MM.1S (cell line): ENCODE results near the gene NKAPD1.
"Not testable (repeated sequence)": the region's sequence is repeated elsewhere in the genome, so short reads cannot be mapped to it uniquely, and the experiment has no call there.

Experiments
- DNase-seq: peaks from one replicate; pipeline ENCODE4 v3.0.0-alpha.2; 2015
- H2AFZ ChIP-seq: fragments of 300-600 bp; sonication (generic); 2 replicates; pipeline ENCODE4 v1.6.0; 2016; ENCODE audit warnings: antibody characterized with exemption, low read length
- H3F3A ChIP-seq: fragments of 300-600 bp; sonication (generic); 2 replicates; pipeline ENCODE4 v1.6.1; 2016; ENCODE audit warnings: mild to moderate bottlenecking, antibody characterized with exemption, low read length, moderate library complexity, mixed read lengths; ENCODE audit not compliant: insufficient read depth
- H3K27ac ChIP-seq: fragments of 300-600 bp; sonication (generic); 2 replicates; pipeline ENCODE4 v1.5.1; 2016; ENCODE audit warnings: mild to moderate bottlenecking, low read length
- H3K27me3 ChIP-seq: fragments of 300-600 bp; sonication (generic); replicated peaks from 2 replicates; pipeline ENCODE4 v1.6.0; 2016; ENCODE audit warnings: low read length; ENCODE audit not compliant: insufficient read depth
- H3K36me3 ChIP-seq: fragments of 300-600 bp; sonication (generic); replicated peaks from 2 replicates; pipeline ENCODE4 v1.6.1; 2016; ENCODE audit warnings: mild to moderate bottlenecking, low read length, mixed read lengths; ENCODE audit not compliant: insufficient read depth
- H3K4me1 ChIP-seq: fragments of 300-600 bp; sonication (generic); 2 replicates; pipeline ENCODE4 v1.6.1; 2016; ENCODE audit warnings: low read length, mixed read lengths
- H3K4me2 ChIP-seq: fragments of 300-600 bp; sonication (generic); 2 replicates; pipeline ENCODE4 v1.6.0; 2016; ENCODE audit warnings: low read depth, low read length
- H3K4me3 ChIP-seq: fragments of 300-600 bp; sonication (generic); 2 replicates; pipeline ENCODE4 v1.5.1; 2016; ENCODE audit warnings: low read length, mixed read lengths
- H3K79me2 ChIP-seq: fragments of 300-600 bp; sonication (generic); 2 replicates; pipeline ENCODE4 v1.6.1; 2016; ENCODE audit warnings: mixed run types, low read length, mixed read lengths
- H3K9ac ChIP-seq: fragments of 300-600 bp; sonication (generic); 2 replicates; pipeline ENCODE4 v1.6.1; 2016; ENCODE audit warnings: low read length, mixed read lengths
- H3K9me2 ChIP-seq: fragments of 300-600 bp; sonication (generic); replicated peaks from 2 replicates; pipeline ENCODE4 v1.6.1; 2016; ENCODE audit warnings: mild to moderate bottlenecking, low read length, mixed read lengths; ENCODE audit not compliant: insufficient read depth
- H3K9me3 ChIP-seq: fragments of 300-600 bp; sonication (generic); replicated peaks from 2 replicates; pipeline ENCODE4 v1.6.1; 2016; ENCODE audit warnings: mild to moderate bottlenecking, low read length, mixed read lengths; ENCODE audit not compliant: insufficient read depth
- H4K20me1 ChIP-seq: fragments of 300-600 bp; sonication (generic); 2 replicates; pipeline ENCODE4 v1.6.1; 2016; ENCODE audit warnings: mild to moderate bottlenecking, low read length, moderate library complexity, mixed read lengths; ENCODE audit not compliant: insufficient read depth
- CTCF ChIP-seq: fragments of 300-600 bp; sonication (generic); IDR thresholded peaks from 2 replicates; pipeline ENCODE4 v1.5.1; 2016; ENCODE audit warnings: antibody characterized with exemption, low read length, mixed read lengths
- EZH2 ChIP-seq: fragments of 300-600 bp; sonication (generic); optimal IDR thresholded peaks from 2 replicates; pipeline ENCODE3; 2017; ENCODE audit warnings: low read depth, mild to moderate bottlenecking, antibody characterized with exemption, low read length, mixed read lengths
- EZH2phosphoT487 ChIP-seq: fragments of 300-600 bp; sonication (generic); IDR thresholded peaks from 2 replicates; pipeline ENCODE4 v1.6.1; 2018; ENCODE audit warnings: antibody characterized with exemption, low read length

NKAPD1 gene

GRCh38 chr11:112087212-112087611, 13.1 kb downstream of the NKAPD1 start:
- peak overlapping the region; percentile 95 for H3K4me3 ChIP-seq
- H2AFZ ChIP-seq, result peak overlapping the region; percentile 27
- peak; percentile 11 for DNase-seq
- no peaks in the 10 kb centered on the region for H3K9me2 ChIP-seq
- H3F3A ChIP-seq, result peaks cover 31% of the 10 kb centered on the region
- no peaks in the 10 kb centered on the region for H3K27me3 ChIP-seq
- TF ChIP-seq EZH2phosphoT487, result no peak
- no peak for TF ChIP-seq EZH2
- TF ChIP-seq CTCF, result no peak
- peak overlapping the region; percentile 47; the same call in 1 of the 2 replicates for H3K27ac ChIP-seq
- no peaks in the 10 kb centered on the region for H3K9me3 ChIP-seq
- H4K20me1 ChIP-seq, result no peaks in the 10 kb centered on the region
- H3K4me2 ChIP-seq, result peak overlapping the region; percentile 64
- peaks cover 10% of the 10 kb centered on the region; the same call in 1 of the 2 replicates for H3K4me1 ChIP-seq
- H3K9ac ChIP-seq, result peak overlapping the region; percentile 82
- H3K79me2 ChIP-seq, result peaks cover 79% of the 10 kb centered on the region
- peaks cover 30% of the 10 kb centered on the region for H3K36me3 ChIP-seq

GRCh38 chr11:112095302-112095701, 21.2 kb downstream of the NKAPD1 start:
- H3K9me2 ChIP-seq, H3K4me2 ChIP-seq, H3K27ac ChIP-seq, DNase-seq, H3F3A ChIP-seq, H3K9me3 ChIP-seq, H2AFZ ChIP-seq, H3K9ac ChIP-seq, H3K36me3 ChIP-seq, H3K4me3 ChIP-seq, H4K20me1 ChIP-seq, H3K4me1 ChIP-seq, H3K27me3 ChIP-seq: not testable (repeated sequence)
- H3K79me2 ChIP-seq, result peaks cover 13% of the 10 kb centered on the region

- Histone ChIP-seq H3F3A (no peaks in the 10 kb centered on the region), H3K79me2 (peaks cover 4% of the 10 kb centered on the region), H3K9me3 (no peaks in the 10 kb centered on the region), H3K36me3 (peaks cover 5% of the 10 kb centered on the region; the same call in 1 of the 2 replicates), H3K27ac (no peak overlapping the region), H4K20me1 (no peaks in the 10 kb centered on the region), H3K4me2 (no peak overlapping the region), H3K27me3 (no peaks in the 10 kb centered on the region), H3K4me1 (no peaks in the 10 kb centered on the region), H3K9ac (no peak overlapping the region), H2AFZ (no peak overlapping the region), H3K9me2 (no peaks in the 10 kb centered on the region), H3K4me3 (no peak overlapping the region)
- TF ChIP-seq CTCF (no peak), EZH2phosphoT487 (no peak), EZH2 (no peak)
- DNase-seq, result no peak
Observed at GRCh38 chr11:112096194-112096593, 22.1 kb downstream of the NKAPD1 start.

GRCh38 chr11:112097734-112098528, 23.8 kb downstream of the NKAPD1 start:
- Histone ChIP-seq H3K9me2 (no peaks in the 10 kb centered on the region), H3K4me1 (no peaks in the 10 kb centered on the region), H3K9ac (no peak overlapping the region), H3K4me3 (no peak overlapping the region), H2AFZ (no peak overlapping the region), H3K36me3 (no peaks in the 10 kb centered on the region), H3K9me3 (no peaks in the 10 kb centered on the region), H4K20me1 (no peaks in the 10 kb centered on the region), H3F3A (no peaks in the 10 kb centered on the region), H3K27me3 (no peaks in the 10 kb centered on the region), H3K79me2 (no peaks in the 10 kb centered on the region), H3K4me2 (no peak overlapping the region), H3K27ac (no peak overlapping the region)
- TF ChIP-seq EZH2 (no peak), EZH2phosphoT487 (no peak), CTCF (no peak)
- no peak for DNase-seq
